Activated T-helper 1 cell treated with Interleukin-2 at 50 U/mL for 16 hours (primary cell): ENCODE data around the gene VCX3A.
"Not testable (repeated sequence)": the region's sequence is repeated elsewhere in the genome, so short reads cannot be mapped to it uniquely, and the experiment has no call there.

Source experiments
- DNase-seq: peaks from one replicate; pipeline ENCODE4 v3.0.0-alpha.2; 2020; ENCODE audit warnings: low read depth

Gene VCX3A

GRCh38 chrX:6535018-6535417 is at the start of gene VCX3A:
Gene VCX3A (minus strand): TSS chrX:6535118. CDS start chrX:6534497, 621 bp downstream.
- not testable (repeated sequence) for DNase-seq

GRCh38 chrX:6574762-6575161 is 39.8 kb upstream of the VCX3A start:
- no peak for DNase-seq

- no peak for DNase-seq
Observed at GRCh38 chrX:6568031-6568430, 33.1 kb upstream of the VCX3A start.

- no peak for DNase-seq
Observed at GRCh38 chrX:6558979-6559378, 24.1 kb upstream of the VCX3A start.

GRCh38 chrX:6557690-6558089 is 22.8 kb upstream of the VCX3A start:
- no peak for DNase-seq

- DNase-seq, result no peak
Observed at GRCh38 chrX:6550999-6551398, 16.1 kb upstream of the VCX3A start.

GRCh38 chrX:6545712-6546111 is 10.8 kb upstream of the VCX3A start:
- no peak for DNase-seq

GRCh38 chrX:6526564-6527136 is 8.3 kb downstream of the VCX3A start:
- no peak for DNase-seq

- DNase-seq, result no peak
Observed at GRCh38 chrX:6517376-6517775, 17.5 kb downstream of the VCX3A start.

- no peak for DNase-seq
Observed at GRCh38 chrX:6506444-6506843, 28.5 kb downstream of the VCX3A start.

- no peak for DNase-seq
Observed at GRCh38 chrX:6505960-6506359, 29.0 kb downstream of the VCX3A start.

- DNase-seq, result no peak
Observed at GRCh38 chrX:6500719-6501118, 34.2 kb downstream of the VCX3A start.

- DNase-seq, result no peak
Observed at GRCh38 chrX:6498324-6498723, 36.6 kb downstream of the VCX3A start.
